ENCODE data around the gene EIF2S2. TPM values are rescaled to one million over a fixed set of nuclear protein-coding genes. Genes with fewer than 3 reads are reported as not detected.

The EIF2S2 gene
- total RNA-seq, 2 donors from 2014 or later = 106 to 144 TPM

- no peak overlapping the region for H3K27ac ChIP-seq (ENCODE audit: low read depth, low read length)
Observed at GRCh38 chr20:34049897-34050695, 61.9 kb downstream of the EIF2S2 start.

GRCh38 chr20:34049389-34049788 is 62.7 kb downstream of the EIF2S2 start:
- Mint-ChIP-seq H3K4me3 (no peak overlapping the region), H3K4me1 (peaks cover 62% of the 10 kb centered on the region), H3K9me3 (no peaks in the 10 kb centered on the region), H3K36me3 (ENCODE audit: low read depth) (peaks cover 9% of the 10 kb centered on the region), H3K27me3 (ENCODE audit: insufficient read depth) (no peaks in the 10 kb centered on the region), H3K27ac (no peak overlapping the region)
- Histone ChIP-seq H3K36me3 (ENCODE audit: control insufficient read depth, insufficient read depth, low read length) (no peaks in the 10 kb centered on the region), H3K4me1 (ENCODE audit: control insufficient read depth, insufficient read depth, low read length) (peaks cover 8% of the 10 kb centered on the region), H3K4me3 (ENCODE audit: low read length) (no peak overlapping the region), H3K9ac (ENCODE audit: extremely low read depth, low read length, poor library complexity, severe bottlenecking) (no peak overlapping the region), H3K9me3 (ENCODE audit: control insufficient read depth, low read length) (no peaks in the 10 kb centered on the region), H3K27ac (ENCODE audit: low read depth, low read length) (no peak overlapping the region), H3K27me3 (ENCODE audit: control insufficient read depth, insufficient read depth, low read length, poor library complexity, severe bottlenecking) (no peaks in the 10 kb centered on the region)
- 100% methylated on average over 1 of the region's 1 CpG for WGBS, 2 experiments (ENCODE audit: insufficient coverage in 1 of 2, insufficient read length in 1 of 2)
- no peak for DNase-seq
- no peak for TF ChIP-seq CTCF (conservative IDR thresholded peaks at IDR 0.05)

More at GRCh38 chr20:34049897-34050695, 61.9 kb downstream of the EIF2S2 start:
- Histone ChIP-seq H3K9me3 (ENCODE audit: control insufficient read depth, low read length) (no peaks in the 10 kb centered on the region), H3K36me3 (ENCODE audit: control insufficient read depth, insufficient read depth, low read length) (no peaks in the 10 kb centered on the region), H3K27me3 (ENCODE audit: control insufficient read depth, insufficient read depth, low read length, poor library complexity, severe bottlenecking) (no peaks in the 10 kb centered on the region), H3K4me3 (ENCODE audit: low read length) (no peak overlapping the region), H3K9ac (ENCODE audit: extremely low read depth, low read length, poor library complexity, severe bottlenecking) (no peak overlapping the region), H3K4me1 (ENCODE audit: control insufficient read depth, insufficient read depth, low read length) (peaks cover 14% of the 10 kb centered on the region)
- Mint-ChIP-seq H3K4me3 (no peak overlapping the region), H3K27me3 (ENCODE audit: insufficient read depth) (no peaks in the 10 kb centered on the region), H3K4me1 (peaks cover 64% of the 10 kb centered on the region), H3K27ac (no peak overlapping the region), H3K36me3 (ENCODE audit: low read depth) (peaks cover 9% of the 10 kb centered on the region), H3K9me3 (no peaks in the 10 kb centered on the region)
- WGBS, 2 experiments (ENCODE audit: insufficient coverage in 1 of 2, insufficient read length in 1 of 2) = 95 to 96% methylated on average over 4 of the region's 4 CpGs
- TF ChIP-seq CTCF (conservative IDR thresholded peaks at IDR 0.05) = no peak
- no peak for DNase-seq

- no peaks in the 10 kb centered on the region for H3K9me3 ChIP-seq (ENCODE audit: control insufficient read depth, low read length)
- Mint-ChIP-seq H3K27ac (no peak overlapping the region), H3K9me3 (no peaks in the 10 kb centered on the region), H3K27me3 (ENCODE audit: insufficient read depth) (no peaks in the 10 kb centered on the region), H3K4me1 (peaks cover 58% of the 10 kb centered on the region), H3K36me3 (ENCODE audit: low read depth) (peaks cover 7% of the 10 kb centered on the region), H3K4me3 (no peak overlapping the region)
- DNase-seq = no peak
- H3K27ac ChIP-seq (ENCODE audit: low read depth, low read length) = no peak overlapping the region
- 76 to 89% methylated on average over 3 to 4 of the region's 4 CpGs for WGBS, 2 experiments (ENCODE audit: insufficient coverage in 1 of 2, insufficient read length in 1 of 2)
- no peak for TF ChIP-seq CTCF (conservative IDR thresholded peaks at IDR 0.05)
- H3K4me3 ChIP-seq (ENCODE audit: low read length) = no peak overlapping the region
- H3K36me3 ChIP-seq (ENCODE audit: control insufficient read depth, insufficient read depth, low read length) = no peaks in the 10 kb centered on the region
- H3K4me1 ChIP-seq (ENCODE audit: control insufficient read depth, insufficient read depth, low read length) = peaks cover 8% of the 10 kb centered on the region
- no peaks in the 10 kb centered on the region for H3K27me3 ChIP-seq (ENCODE audit: control insufficient read depth, insufficient read depth, low read length, poor library complexity, severe bottlenecking)
- no peak overlapping the region for H3K9ac ChIP-seq (ENCODE audit: extremely low read depth, low read length, poor library complexity, severe bottlenecking)
Observed at GRCh38 chr20:34047917-34048316, 64.1 kb downstream of the EIF2S2 start.

All from endodermal cell (in vitro differentiated cells).